GM21717 (cell line): ENCODE data around the gene SOAT2.

Experiments
- ATAC-seq: cut with Tn5 transposase; IDR thresholded peaks from one replicate; pipeline ENCODE4 v1.9.1; 2021; ENCODE audit warnings: mild to moderate bottlenecking, moderate library complexity; ENCODE audit not compliant: unreplicated experiment

SOAT2 gene

DNA sequence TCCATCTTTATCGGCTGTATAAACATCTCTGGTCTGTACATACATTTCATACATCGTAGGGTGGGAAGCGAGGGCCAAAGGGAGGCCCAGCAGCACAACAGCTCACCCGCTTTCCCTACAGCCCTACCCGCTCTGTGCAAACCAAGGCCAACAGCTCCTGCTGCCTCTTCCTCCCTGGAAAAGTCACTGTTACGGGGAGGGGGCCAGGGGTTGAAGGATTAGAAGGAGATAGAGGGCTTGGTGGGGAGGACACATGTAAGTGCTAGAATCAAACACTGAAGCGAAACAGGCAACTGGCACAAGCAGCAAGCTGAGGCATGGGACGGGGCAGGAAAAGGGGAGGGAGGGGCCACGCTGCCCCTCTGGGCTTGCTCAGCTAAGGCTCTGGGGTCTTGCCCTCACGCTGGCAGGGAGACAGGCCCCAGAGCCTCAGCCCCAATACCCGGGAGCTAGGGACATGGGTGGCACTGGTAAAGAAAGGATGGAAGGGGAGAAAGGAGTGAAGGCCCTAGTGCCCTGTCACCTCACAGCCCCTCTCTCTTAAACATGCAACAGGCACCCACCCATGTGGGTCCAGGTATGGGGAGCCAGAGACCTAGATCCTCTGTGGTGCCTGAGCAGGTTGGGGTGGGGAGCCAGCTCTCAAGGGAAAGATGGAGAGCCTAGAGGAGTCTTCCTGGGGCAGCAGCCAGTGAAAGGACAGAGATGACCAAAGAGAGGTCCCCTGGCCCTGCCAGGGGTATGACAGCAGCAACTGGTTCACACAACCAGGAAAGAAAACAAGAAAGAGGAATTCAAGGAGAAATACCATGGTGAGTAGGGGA, 38.5 kb upstream of the SOAT2 start:
- ATAC-seq: no peak

DNA sequence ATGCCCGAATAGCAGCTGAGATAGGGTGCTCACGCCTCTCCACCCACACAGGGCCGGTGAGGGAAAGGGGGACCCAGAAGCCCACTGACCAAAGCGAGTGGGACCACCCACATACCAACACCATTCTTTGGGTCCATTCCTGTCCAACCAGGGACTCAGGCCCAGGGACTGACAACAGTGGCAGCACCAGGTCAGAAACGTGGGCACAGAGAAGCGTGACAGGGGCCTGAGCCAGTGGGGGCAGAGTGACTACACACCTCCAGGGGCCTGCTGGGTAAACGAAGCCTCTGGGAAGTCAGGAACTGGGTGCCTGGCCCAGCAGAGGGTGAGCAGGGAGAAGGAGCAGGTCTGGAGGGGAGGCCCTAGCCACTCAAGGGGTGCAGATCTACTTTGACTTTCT, 37.8 kb upstream of the SOAT2 start:
- no peak for ATAC-seq

DNA sequence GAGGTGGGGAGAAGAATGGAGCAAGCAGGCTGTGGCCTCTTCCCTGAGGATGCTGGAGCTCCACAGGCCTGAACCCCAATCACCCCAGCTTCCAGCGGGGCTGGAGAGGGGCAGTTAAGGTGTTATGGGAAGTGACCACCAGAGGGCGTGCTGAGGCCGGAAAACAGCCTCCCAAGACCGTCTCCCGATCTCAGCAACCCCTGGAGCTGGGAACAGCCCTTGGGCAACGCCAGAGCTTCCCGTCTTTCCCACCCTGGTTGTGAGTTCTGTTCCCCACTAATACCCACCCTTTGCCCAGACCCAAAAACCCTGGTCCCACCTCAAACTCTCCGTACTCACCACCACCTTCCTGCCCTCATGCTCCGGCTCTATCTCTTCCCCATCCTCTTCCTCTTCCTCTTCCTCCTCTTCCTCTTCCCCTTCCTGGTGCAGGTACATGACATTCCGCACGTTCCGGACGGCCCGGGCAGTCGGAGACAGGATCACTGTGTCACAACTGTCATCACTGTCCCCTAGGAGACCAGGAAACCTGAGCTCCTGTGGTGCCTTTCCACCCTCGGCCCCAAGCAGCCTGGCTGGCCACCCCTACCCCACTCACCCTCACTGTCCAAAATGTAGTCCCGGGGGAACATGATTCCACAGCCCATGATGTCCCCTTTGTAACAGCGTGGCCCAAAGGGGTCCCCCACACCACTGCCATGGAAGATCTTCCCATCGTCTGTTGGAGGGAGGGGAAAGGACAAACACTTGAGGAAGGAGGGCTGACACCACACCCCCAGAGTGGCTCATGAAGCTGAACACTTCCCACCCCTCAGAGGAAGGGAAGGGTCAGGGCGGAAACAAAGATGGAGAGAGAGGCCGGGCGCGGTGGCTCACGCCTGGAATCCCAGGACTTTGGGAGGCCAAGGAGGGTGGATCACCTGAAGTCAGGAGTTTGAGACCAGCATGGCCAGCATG, 37.0 kb upstream of the SOAT2 start:
- ATAC-seq: no peak

DNA sequence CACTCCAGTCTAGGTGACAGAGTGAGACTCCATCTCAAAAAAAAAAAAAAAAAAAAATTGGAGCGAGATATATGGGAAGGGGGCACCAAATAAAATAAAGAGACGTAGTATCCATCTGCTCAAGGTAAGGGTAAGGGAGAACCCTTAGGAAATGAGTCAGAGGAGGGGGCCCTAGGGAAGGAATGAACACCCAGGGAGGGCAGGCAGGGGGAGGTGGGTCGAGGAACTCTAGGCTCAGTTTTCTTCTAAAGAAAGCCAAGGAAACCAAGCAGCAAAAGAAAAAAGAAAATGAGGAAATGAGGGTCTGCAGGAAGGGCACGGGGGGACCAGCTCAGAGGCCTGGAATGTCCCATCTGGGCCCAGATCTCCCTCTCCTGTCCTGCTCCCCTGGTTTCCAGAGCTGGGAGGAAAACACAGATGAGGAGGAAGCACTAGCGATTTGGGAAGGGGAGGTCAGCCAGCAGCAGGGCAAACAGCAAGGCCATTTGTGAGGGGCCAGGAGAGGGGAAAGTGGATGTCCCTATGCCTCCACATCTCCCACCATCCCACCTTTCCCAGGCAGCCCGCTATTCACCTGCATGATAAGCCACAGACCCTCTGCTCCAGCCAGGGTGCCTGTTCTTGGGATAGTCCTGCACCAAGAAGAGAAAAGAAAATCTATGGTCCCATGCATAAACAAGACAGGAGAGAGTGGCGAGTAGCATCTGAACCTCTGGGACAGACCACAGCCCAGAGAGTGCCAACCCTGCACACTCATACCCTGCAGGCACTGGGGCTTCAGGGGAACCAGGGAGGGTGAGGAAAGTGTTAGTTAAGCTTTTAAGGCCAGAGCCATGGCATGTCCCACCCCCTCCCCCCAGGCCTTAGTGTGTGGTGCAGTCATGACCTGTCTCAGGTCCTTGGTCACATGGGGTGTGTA, 36.0 kb upstream of the SOAT2 start:
- ATAC-seq: no peak

DNA sequence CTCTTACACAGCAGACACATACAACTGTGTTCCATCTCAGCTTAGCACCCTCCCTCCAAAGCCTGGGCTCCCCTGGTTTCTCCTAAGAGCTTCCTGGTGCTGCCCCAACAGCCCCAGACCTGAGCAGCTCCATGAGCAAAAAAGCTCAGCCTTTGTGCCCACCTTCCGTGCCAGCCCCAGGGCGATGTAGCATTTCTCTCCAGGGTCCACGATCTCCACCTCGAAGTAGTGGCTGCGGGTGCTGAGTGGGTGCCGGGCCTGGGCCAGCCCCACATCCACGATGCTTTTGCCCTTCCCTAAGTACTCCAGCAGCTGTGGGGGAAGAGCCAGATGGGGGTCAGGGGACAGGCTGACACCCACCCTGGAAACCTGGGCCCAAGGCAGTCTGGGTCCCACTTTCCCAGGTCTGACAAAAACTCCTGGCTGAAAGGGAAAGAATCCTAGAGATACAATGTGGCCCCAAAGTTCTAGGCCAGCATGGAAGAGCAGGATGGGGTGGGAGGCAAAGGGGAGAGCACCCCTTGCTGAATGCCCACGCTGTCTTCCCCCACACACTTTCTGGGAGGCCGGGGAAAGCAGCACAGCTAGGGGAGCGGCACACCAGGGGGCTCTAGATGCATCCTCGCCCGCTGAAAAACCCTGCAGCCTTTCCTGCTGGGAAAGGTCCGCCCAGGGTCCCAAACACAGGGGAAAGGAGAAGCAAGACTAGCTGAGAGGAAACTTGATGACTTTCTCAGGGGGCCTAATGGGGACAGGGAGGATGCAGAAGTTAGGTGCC, 35.1 kb upstream of the SOAT2 start:
- no peak for ATAC-seq

DNA sequence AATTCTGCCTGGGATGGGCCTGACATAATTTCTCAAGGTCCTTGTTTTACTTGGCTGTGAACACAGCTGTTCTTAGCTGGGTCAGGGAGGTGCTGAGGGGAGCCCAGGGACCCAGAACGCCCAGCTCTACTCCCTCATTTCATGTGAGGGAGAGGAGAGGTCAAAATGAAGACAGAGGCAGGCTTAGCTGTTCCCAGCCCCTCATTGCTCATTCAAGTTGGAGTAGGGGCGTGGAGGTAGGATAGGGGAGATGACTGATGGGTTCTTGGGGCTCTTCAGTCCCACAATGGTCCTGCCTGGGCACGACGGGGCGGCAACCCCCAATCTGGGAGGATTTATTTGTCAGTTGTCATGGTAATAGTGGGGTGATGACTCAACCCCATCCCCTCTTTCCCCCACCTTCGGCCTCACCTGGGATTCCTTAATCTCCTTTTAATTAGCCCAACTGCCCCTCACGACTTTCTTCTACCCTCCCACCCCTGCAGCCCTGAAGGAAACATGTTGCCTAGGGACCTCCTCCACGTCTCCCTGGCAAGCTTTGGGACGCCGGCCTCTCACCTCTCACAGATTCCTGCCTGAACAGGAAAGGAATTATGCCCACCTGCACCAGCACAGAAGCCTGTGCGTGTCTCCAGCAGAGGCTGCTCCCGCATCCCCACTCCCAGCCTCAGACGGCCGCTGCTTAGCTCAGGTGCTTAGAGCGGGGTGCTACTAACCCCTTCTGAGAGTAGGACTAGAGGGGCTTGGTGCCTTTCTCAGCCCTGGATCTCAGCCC, 34.3 kb upstream of the SOAT2 start:
- no peak for ATAC-seq

DNA sequence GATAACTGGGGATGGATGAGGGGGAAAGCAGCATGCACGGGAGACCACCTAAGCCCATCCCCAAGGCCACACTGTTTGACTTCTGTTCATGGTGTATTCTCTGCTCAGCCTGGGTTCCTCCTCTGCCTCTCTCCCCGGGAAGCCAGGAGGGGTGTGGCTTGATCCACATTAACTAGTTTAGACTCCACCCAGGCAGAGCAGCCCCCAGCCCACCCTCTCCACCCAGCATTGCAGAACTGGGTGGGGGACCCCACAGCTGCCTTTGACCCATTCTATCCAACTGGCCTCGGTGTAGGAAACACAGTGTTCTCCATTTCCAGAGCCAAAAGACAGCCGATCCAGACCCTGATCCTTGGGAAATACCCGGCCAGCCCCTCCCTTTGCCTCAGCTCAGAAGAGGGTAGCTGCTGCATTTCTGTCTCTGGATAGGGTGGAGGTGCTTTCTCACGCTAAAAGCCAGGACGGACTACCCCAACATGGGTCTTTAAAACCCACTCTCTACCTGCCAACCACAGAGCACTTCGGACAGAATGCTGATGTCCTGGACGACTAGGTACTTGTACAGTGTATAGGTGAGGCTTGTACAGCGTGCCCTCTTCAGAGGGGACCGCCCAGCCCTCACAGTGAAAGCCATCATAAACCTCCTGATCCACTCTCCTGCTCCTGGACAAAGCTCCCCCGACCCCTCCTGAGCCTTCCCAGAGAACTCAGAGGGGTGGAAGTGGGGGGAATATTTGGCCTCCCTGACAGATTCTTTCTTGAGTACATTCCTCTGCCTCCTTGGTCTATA, 33.5 kb upstream of the SOAT2 start:
- no peak for ATAC-seq

DNA sequence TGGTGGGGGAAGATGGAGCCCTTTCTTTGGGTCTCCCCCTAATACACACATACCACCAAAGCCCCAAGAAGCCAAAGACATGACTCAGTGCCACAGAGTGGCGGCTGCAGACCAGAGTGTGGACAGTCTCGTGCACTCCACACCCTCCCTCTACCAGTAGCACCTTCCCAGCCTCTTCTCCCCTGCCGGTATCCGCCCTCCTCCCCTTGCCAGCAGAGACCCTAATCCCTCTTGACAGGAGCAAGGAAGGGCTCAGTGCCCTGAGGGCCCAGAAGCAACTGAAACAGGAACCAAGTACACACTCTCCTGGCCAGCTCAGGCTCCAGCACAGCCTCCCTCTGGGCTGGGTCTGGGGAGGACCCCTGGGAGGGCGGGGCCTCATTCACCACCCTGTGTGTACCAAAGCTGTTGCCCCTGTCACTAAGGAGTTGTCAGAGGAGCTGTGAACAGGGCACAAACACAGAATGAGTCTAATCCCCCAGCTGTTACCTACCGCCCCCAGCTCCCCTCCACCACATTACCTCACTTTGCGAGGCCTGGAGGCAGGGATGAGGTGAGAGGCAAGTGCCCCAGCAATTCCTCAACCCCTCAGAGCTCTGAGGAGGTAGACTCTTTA, 32.3 kb upstream of the SOAT2 start:
- ATAC-seq: no peak

DNA sequence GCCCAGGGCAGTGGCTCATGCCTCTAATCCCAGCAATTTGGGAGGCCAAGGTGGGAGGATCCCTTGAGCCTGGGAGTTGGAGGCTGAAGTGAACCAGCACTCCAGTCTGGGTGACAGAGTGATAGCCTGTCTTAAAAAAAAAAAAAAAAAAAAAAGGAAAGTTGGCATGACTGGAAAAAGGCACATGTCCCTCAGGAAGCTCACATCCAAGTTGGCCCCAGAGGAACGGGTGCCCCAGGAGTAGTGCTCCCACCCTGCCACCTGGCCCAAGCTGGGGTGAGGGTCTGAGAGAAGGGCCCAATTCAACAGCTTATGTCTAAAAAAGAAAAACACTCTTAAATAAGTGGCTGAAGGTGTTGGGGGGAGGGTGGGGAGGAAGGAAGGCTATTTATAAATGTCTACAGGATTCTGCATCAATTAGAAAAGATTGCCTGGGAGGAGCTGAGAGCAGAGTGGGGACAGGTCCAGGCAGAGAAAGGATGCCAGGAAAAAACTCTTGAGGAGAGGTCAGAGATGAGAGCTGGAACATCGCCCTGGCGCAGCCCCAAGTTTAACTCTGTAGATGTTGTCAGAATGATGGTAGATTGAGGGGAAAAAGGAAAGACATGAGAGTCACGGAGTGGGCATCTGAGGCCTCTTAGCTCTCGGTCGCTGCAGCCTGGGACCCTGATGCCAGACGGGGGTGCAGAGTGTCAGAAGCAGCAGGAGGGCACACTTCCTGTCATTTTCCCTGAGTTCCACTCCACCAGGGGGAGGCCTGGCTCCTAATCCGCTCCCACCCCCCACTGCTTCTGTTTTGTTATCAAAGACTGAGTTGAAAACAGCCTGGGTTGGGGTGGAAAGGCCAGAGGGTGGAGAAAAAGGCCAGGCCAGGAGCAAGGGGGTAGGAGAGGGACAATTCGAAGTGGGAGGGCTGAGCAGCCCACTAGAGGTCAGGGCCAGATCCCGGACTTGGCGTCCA, 31.4 kb upstream of the SOAT2 start:
- no peak for ATAC-seq

DNA sequence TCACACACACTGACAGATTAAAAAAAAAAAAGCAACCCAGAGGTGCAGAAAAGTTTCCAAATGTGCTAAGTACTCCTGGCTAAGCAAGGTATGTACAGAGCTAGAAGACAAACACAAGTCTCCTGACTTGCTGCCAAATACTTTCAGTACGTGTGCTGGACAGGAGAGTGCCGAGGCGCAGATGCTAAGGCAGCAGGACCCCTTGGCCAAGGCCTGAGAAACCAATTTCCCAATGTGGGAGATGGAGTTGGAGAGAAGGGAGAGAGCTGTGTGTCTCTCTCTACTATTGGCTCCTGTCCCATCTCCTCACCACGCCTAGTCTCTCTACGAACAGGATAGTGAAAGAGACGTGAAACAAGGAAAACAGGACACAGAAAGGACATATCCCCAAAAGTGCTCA, 29.4 kb upstream of the SOAT2 start:
- no peak for ATAC-seq

DNA sequence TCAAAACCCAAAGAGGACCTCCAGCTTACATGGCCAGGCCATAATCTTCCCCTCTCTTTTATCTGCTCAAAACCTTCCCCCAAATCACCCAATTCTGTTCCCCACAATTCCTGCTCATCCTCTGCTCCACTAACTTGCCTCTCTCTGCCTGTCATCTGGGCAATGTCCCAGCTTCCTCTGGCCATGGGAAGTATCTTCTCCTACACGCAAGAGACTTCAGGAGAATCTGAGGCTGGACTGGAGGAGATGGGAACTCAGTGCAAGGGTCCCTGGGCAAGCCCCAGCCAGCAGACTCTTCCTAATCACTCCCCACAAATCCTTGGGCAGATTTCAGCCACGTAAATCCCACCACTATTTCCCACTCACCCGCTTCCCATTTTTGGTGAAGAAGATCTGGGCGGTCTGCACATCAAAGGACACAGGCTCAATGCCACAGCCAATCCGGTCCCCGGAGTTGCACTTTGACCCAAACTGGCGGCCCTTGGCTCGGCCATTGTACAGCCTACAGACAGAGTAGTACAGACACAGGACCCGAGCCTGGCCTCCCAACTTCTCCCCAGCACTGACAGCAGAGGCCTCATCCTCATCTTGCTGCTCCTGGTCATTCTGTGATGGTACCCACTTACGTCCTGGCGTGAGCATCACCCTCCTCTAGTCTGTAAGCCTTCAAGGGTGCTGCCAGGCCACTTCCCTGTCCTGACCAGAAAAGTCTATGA, 28.8 kb upstream of the SOAT2 start:
- ATAC-seq: no peak

DNA sequence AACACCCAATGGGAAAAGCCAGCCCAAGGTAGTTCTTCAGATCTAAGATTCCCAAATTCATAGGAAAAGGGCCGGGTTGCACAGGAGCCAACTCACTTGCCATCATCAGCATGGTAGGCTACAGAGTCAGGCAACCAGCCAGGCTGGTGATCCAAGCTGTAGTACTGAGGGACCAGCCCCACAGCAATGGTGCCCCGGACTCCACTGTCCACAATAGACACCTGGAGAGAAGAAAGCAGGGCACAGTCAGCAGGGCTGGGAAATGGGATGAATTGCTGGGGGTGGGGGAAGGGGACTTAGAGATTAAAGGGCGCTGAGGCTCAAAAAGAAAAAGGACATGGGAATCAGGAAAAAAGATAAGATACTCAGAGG, 28.3 kb upstream of the SOAT2 start:
- no peak for ATAC-seq

DNA sequence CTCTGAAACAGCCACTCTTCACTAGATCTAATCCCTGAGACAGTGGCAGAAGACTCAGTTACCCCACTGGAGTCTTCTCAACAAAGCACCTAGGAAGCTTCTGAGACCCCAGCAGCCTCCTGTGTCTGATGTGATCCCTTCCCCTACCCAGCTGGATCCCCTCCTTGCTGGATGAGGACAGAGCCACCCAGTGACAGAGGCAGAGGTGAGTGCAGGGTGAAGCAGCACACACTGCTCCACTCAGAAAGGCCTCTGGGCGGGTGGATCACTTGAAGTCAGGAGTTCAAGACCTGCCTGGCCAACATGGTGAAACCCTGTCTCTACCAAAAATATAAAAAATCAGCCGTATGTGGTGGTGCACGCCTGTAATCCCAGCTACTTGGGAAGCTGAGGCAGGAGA, 26.8 kb upstream of the SOAT2 start:
- no peak for ATAC-seq

DNA sequence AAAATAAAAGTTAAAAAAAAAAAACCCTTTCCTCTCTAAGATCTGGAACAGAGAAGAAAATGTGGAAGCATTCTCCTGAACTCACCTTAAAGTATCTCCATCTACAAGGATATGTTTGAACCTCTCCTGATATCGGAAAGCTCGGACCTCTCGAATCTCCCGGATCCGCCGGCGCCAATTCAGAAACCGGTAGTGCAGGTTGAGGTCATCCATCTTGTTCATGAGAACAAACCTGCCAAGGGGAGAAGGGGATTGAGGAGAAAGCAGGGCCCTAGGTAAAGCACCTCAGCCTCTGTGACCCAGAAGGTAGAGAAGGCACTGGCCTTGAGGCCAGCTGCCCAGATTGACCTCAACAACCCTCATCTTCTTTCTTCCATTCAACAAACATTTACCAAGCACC, 26.3 kb upstream of the SOAT2 start:
- ATAC-seq: no peak

DNA sequence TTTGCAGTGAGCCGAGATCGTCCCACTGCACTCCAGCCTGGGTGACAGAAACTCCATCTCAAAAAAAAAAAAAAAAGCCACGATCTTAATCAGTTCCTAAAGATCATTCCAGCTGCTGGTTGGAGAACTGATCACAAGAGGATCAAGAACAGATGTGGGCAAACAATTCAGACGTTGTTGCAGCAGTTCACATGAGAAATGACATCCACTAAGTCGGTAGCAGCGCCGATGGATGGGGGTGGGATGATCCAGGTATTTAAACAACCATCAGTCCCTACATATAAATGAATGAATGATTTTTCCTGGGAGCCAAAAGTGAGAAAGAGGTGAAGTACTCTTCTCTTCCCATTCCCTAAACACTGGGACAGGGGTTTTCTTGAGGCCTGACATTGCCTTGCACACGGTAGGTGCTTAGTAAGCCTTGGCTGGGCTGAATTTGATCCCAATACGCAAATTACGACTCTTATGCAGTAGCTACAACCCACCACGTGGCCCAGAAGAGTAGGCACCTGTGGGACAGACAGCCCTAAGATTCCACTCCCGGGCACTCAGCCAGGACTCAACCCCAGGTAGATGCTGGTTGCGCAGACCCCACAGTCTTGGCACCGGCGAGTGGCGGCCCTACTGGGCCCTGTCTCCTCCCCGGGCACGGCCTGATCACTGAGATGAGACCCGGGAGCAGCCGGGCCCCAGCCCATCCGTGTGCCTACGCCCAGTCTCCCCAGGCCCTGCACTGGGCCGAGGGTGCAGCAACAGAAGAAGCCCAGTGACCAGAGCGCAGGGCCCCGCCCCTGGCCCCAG, 24.7 kb upstream of the SOAT2 start:
- peak; percentile 29 for ATAC-seq
